Mesothelial cell of epicardium (in vitro differentiated cells): Measurements from ENCODE around the gene PLAAT3. TPM values are rescaled to one million over a fixed set of nuclear protein-coding genes. Genes with fewer than 3 reads are reported as not detected.
"Not testable (repeated sequence)": the region's sequence is repeated elsewhere in the genome, so short reads cannot be mapped to it uniquely, and the experiment has no call there.

Source experiments
- DNase-seq, 2 experiments: peaks; one replicate each; pipeline ENCODE4 v3.0.0; 2021; ENCODE audit warnings: low spot score in 2 of 2; ENCODE audit not compliant: unreplicated experiment in 2 of 2
- H3K27ac Mint-ChIP-seq: 2 replicates; pipeline ENCODE4 v1.8.0; 2021; ENCODE audit warnings: mixed read lengths
- H3K27me3 Mint-ChIP-seq: 2 replicates; pipeline ENCODE4 v1.8.0; 2021; ENCODE audit warnings: low read depth, mixed read lengths
- H3K36me3 Mint-ChIP-seq: 2 replicates; pipeline ENCODE4 v1.8.0; 2021; ENCODE audit warnings: mixed read lengths
- H3K4me1 Mint-ChIP-seq: 2 replicates; pipeline ENCODE4 v1.8.0; 2021; ENCODE audit warnings: mixed read lengths
- H3K4me3 Mint-ChIP-seq: 2 replicates; pipeline ENCODE4 v1.8.0; 2021; ENCODE audit warnings: mild to moderate bottlenecking, moderate library complexity, mixed read lengths
- H3K9me3 Mint-ChIP-seq: 2 replicates; pipeline ENCODE4 v1.8.0; 2021; ENCODE audit warnings: mixed read lengths
- total RNA-seq: library from RNA; stranded (reverse); gene quantifications from 3 replicates; pipeline ENCODE4 v1.2.1, GENCODE V29; 2021
- TF ChIP-seq, protein P1 (sequence below): fragments of 200-600 bp; sonication (generic); IDR thresholded peaks from one replicate; pipeline ENCODE4 v1.5.0; 2021; ENCODE audit warnings: antibody characterized with exemption; ENCODE audit not compliant: unreplicated experiment

Gene PLAAT3
- total RNA-seq, 1 donor from 2014 or later = 1.5 TPM

DNA sequence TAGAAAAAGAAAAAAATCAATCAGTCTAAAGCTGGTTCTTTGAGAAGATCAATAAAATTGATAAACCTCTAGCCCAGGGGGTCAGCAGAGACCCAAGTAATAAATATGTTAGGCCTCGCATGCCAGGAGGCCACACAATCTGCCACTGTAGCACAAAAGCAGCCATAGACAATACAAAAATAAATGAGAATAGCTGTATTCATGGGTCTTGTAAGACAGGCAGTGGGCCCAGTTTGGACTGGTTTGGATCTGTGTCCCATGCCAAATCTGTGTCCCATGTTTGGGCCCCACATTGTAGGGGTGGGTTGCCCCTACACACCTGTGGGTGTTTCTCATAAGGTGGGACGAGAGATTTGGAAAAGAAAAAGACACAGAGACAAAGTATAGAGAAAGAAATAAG, 84.2 kb downstream of the PLAAT3 start:
- Mint-ChIP-seq H3K27me3 (no peaks in the 10 kb centered on the region), H3K9me3 (no peaks in the 10 kb centered on the region), H3K27ac (no peak overlapping the region), H3K4me3 (no peak overlapping the region), H3K4me1 (peaks cover 53% of the 10 kb centered on the region), H3K36me3 (no peaks in the 10 kb centered on the region)
- DNase-seq = no peak
- TF ChIP-seq, protein P1, sequence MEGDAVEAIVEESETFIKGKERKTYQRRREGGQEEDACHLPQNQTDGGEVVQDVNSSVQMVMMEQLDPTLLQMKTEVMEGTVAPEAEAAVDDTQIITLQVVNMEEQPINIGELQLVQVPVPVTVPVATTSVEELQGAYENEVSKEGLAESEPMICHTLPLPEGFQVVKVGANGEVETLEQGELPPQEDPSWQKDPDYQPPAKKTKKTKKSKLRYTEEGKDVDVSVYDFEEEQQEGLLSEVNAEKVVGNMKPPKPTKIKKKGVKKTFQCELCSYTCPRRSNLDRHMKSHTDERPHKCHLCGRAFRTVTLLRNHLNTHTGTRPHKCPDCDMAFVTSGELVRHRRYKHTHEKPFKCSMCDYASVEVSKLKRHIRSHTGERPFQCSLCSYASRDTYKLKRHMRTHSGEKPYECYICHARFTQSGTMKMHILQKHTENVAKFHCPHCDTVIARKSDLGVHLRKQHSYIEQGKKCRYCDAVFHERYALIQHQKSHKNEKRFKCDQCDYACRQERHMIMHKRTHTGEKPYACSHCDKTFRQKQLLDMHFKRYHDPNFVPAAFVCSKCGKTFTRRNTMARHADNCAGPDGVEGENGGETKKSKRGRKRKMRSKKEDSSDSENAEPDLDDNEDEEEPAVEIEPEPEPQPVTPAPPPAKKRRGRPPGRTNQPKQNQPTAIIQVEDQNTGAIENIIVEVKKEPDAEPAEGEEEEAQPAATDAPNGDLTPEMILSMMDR = no peak

DNA sequence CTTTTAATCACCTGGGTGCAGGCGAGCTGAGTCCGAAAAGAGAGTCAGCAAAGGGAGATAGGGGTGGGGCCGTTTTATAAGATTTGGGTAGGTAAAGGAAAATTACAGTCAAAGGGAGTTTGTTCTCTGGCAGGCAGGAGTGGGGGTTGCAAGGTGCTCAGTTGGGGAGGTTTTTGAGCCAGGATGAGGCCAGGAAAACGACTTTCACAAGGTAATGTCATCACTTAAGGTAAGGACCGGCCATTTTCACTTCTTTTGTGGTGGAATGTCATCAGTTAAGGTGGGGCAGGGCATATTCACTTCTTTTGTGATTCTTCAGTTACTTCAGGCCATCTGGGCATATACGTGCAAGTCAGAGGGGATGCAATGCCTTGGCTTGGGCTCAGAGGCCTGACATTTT, 84.9 kb downstream of the PLAAT3 start:
- not testable (repeated sequence) for H3K36me3 Mint-ChIP-seq, H3K27me3 Mint-ChIP-seq, H3K4me3 Mint-ChIP-seq, DNase-seq, H3K27ac Mint-ChIP-seq, H3K9me3 Mint-ChIP-seq
- peaks cover 53% of the 10 kb centered on the region for H3K4me1 Mint-ChIP-seq

DNA sequence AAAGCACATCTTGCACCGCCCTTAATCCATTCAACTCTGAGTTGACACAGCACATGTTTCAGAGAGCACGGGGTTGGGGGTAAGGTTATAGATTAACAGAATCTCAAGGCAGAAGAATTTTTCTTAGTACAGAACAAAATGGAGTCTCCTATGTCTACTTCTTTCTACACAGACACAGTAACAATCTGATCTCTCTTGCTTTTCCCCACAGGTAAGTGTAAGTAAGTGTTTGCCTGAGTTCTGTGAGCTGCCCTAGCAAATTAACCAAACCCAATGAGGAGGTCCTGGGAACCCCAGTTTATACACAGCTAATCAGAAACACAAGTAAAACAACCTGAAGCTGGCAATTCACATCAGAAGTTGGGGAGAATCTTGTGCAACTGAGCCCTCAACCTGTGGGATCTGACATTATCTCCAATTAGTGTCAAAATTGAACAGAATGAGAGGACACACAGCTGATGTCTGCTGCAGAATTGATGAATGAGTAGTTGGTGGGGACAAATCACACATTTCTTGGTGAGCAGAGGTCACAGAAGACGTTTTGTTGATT, 85.4 kb downstream of the PLAAT3 start:
- not testable (repeated sequence) for DNase-seq, H3K4me3 Mint-ChIP-seq, H3K9me3 Mint-ChIP-seq, H3K36me3 Mint-ChIP-seq, H3K27me3 Mint-ChIP-seq
- Mint-ChIP-seq H3K4me1 (peaks cover 48% of the 10 kb centered on the region), H3K27ac (peak overlapping the region; percentile 52)

DNA sequence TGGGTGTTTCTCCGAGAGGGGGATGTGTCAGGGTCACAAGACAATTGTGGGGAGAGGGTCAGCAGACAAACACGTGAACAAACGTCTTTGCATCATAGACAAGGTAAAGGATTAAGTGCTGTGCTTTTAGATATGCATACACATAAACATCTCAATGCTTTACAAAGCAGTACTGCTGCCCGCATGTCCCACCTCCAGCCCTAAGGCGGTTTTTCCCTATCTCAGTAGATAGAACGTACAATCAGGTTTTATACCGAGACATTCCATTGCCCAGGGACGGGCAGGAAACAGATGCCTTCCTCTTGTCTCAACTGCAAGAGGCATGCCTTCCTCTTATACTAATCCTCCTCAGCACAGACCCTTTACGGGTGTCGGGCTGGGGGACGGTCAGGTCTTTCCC, 86.1 kb downstream of the PLAAT3 start:
- not testable (repeated sequence) for H3K27ac Mint-ChIP-seq, DNase-seq
- peaks cover 42% of the 10 kb centered on the region for H3K4me1 Mint-ChIP-seq

DNA sequence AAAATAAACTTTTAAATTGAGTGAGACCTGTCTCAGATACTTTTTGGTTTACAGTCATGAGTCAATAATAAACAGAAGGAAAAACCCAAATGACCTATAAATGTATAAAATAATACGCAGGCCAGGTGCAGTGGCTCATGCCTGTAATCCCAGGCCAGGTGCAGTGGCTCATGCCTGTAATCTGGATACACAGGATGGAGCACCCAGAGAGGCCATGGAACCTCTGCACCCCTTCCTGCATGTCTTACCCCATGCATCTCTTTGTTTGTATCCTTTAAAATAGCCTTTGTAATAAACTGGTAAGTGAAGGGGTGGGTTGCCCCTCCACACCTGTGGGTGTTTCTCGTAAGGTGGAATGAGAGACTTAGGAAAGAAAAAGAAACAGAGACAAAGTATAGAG, 86.6 kb downstream of the PLAAT3 start:
- Mint-ChIP-seq H3K4me3 (no peak overlapping the region), H3K9me3 (peaks cover 16% of the 10 kb centered on the region), H3K27me3 (no peaks in the 10 kb centered on the region), H3K27ac (no peak overlapping the region), H3K4me1 (peaks cover 37% of the 10 kb centered on the region), H3K36me3 (peaks cover 5% of the 10 kb centered on the region)
- DNase-seq = no peak
- TF ChIP-seq, protein P1 = no peak

More for the DNA sequence above, 86.1 kb downstream of the PLAAT3 start:
- not testable (repeated sequence) for H3K36me3 Mint-ChIP-seq, H3K4me3 Mint-ChIP-seq, H3K27me3 Mint-ChIP-seq
- peaks cover 14% of the 10 kb centered on the region for H3K9me3 Mint-ChIP-seq

Other genes with a start within 250 kb of the PLAAT3 start
- gene SLC22A9, start 244.6 kb downstream of the PLAAT3 start, total RNA-seq = not detected in 3 replicates
- 1.9 to 2.2 TPM (median 1.9 TPM) in 3 replicates for gene PLAAT5, start 123.3 kb downstream of the PLAAT3 start, total RNA-seq
- gene LGALS12, start 108.3 kb downstream of the PLAAT3 start, total RNA-seq = 0.58 to 0.89 TPM (median 0.79 TPM) in 3 replicates
- gene PLAAT4, start 77.6 kb downstream of the PLAAT3 start, total RNA-seq = 1.2 to 1.9 TPM (median 1.7 TPM) in 3 replicates
- not detected in 3 replicates for gene PLAAT2, start 51.1 kb downstream of the PLAAT3 start, total RNA-seq
- gene ATL3, start 56.9 kb upstream of the PLAAT3 start, total RNA-seq = 19.6 to 21.6 TPM (median 20.0 TPM) in 3 replicates
- gene RTN3, start 67.1 kb upstream of the PLAAT3 start, total RNA-seq = 92.4 to 93.5 TPM (median 93.2 TPM) in 3 replicates
- 56.8 to 62.1 TPM (median 58.5 TPM) in 3 replicates for gene ZFTA, start 154.3 kb upstream of the PLAAT3 start, total RNA-seq
- 55.5 to 63.7 TPM (median 60.1 TPM) in 3 replicates for gene SPINDOC, start 199.0 kb upstream of the PLAAT3 start, total RNA-seq
- 48.8 to 51.5 TPM (median 51.2 TPM) in 3 replicates for gene MARK2, start 224.7 kb upstream of the PLAAT3 start, total RNA-seq